SK-N-SH treated with all-trans-retinoic acid at 6 μM for 48 hours (cell line): ENCODE data around the gene ERC1.
"Not testable (repeated sequence)": the region's sequence is repeated elsewhere in the genome, so short reads cannot be mapped to it uniquely, and the experiment has no call there.

Source experiments
- ATAC-seq: fragments of 200-7000 bp; cut with Tn5 transposase; 3 replicates; pipeline ENCODE4 v1.9.1; 2020; ENCODE audit warnings: mild to moderate bottlenecking, moderate library complexity
- ARNTL ChIP-seq: fragments of 450-650 bp; formaldehyde crosslinking; IDR thresholded peaks from 2 replicates; pipeline ENCODE4 v1.5.0; 2020; ENCODE audit warnings: low read depth, mild to moderate bottlenecking, moderate library complexity, borderline replicate concordance
- BACH2 ChIP-seq: fragments of 250-450 bp; sonication (Bioruptor Pico); IDR thresholded peaks from 2 replicates; pipeline ENCODE4 v1.9.0; 2021; ENCODE audit warnings: mild to moderate bottlenecking, borderline replicate concordance
- CSDC2 ChIP-seq: fragments of 250-450 bp; sonication (Bioruptor Pico); IDR thresholded peaks from 2 replicates; pipeline ENCODE4 v1.5.0; 2020; ENCODE audit warnings: mild to moderate bottlenecking, moderate library complexity
- OSR1 ChIP-seq: fragments of 250-450 bp; sonication (Bioruptor Pico); IDR thresholded peaks from 2 replicates; pipeline ENCODE4 v1.8.0; 2022; ENCODE audit warnings: moderate library complexity, mild to moderate bottlenecking, inconsistent platforms
- POU6F1 ChIP-seq: fragments of 250-450 bp; sonication (Bioruptor Pico); IDR thresholded peaks from 2 replicates; pipeline ENCODE4 v1.8.0; 2021; ENCODE audit warnings: low read depth, mild to moderate bottlenecking, moderate library complexity, borderline replicate concordance
- RARB ChIP-seq: fragments of 250-450 bp; sonication (Bioruptor Pico); IDR thresholded peaks from 2 replicates; pipeline ENCODE4 v1.8.0; 2021; ENCODE audit warnings: mild to moderate bottlenecking, moderate library complexity
- SNAI2 ChIP-seq: fragments of 250-450 bp; sonication (Bioruptor Pico); IDR thresholded peaks from 2 replicates; pipeline ENCODE4 v1.5.0; 2020; ENCODE audit warnings: mild to moderate bottlenecking, moderate library complexity
- TOX ChIP-seq: fragments of 250-450 bp; sonication (Bioruptor Pico); IDR thresholded peaks from 2 replicates; pipeline ENCODE4 v1.8.0; 2021; ENCODE audit warnings: mild to moderate bottlenecking, moderate library complexity, borderline replicate concordance
- ZC3H10 ChIP-seq: fragments of 250-450 bp; sonication (Bioruptor Pico); IDR thresholded peaks from 2 replicates; pipeline ENCODE4 v1.5.1; 2021; ENCODE audit warnings: mild to moderate bottlenecking, moderate library complexity
- ZFP3 ChIP-seq: fragments of 250-450 bp; sonication (Bioruptor Pico); IDR thresholded peaks from 2 replicates; pipeline ENCODE4 v1.5.0; 2020; ENCODE audit warnings: mild to moderate bottlenecking, moderate library complexity
- ZFP30 ChIP-seq: fragments of 450-650 bp; formaldehyde crosslinking; IDR thresholded peaks from 2 replicates; pipeline ENCODE4 v1.5.0; 2022; ENCODE audit warnings: mild to moderate bottlenecking, moderate library complexity
- ZNF70 ChIP-seq: fragments of 450-650 bp; formaldehyde crosslinking; IDR thresholded peaks from 2 replicates; pipeline ENCODE4 v1.5.0; 2020; ENCODE audit warnings: mild to moderate bottlenecking, moderate library complexity
- ZNF8 ChIP-seq: fragments of 450-650 bp; formaldehyde crosslinking; IDR thresholded peaks from 2 replicates; pipeline ENCODE4 v1.5.0; 2020; ENCODE audit warnings: mild to moderate bottlenecking, moderate library complexity
- TF ChIP-seq, protein P1 (sequence below): fragments of 250-450 bp; sonication (Bioruptor Pico); IDR thresholded peaks from 2 replicates; pipeline ENCODE4 v1.5.0; 2020; ENCODE audit warnings: mild to moderate bottlenecking, moderate library complexity
- TF ChIP-seq, protein P2 (sequence below): fragments of 250-450 bp; sonication (Bioruptor Pico); IDR thresholded peaks from 2 replicates; pipeline ENCODE4 v1.5.1; 2020; ENCODE audit warnings: low read depth, mild to moderate bottlenecking, moderate library complexity
- TF ChIP-seq, protein P3 (sequence below): fragments of 250-450 bp; sonication (Bioruptor Pico); IDR thresholded peaks from 2 replicates; pipeline ENCODE4 v1.5.1; 2021; ENCODE audit warnings: mild to moderate bottlenecking, moderate library complexity
- TF ChIP-seq, protein P4 (sequence below): fragments of 250-450 bp; sonication (Bioruptor Pico); IDR thresholded peaks from 2 replicates; pipeline ENCODE4 v1.8.0; 2020; ENCODE audit warnings: mild to moderate bottlenecking, moderate library complexity, borderline replicate concordance

ERC1 gene

DNA sequence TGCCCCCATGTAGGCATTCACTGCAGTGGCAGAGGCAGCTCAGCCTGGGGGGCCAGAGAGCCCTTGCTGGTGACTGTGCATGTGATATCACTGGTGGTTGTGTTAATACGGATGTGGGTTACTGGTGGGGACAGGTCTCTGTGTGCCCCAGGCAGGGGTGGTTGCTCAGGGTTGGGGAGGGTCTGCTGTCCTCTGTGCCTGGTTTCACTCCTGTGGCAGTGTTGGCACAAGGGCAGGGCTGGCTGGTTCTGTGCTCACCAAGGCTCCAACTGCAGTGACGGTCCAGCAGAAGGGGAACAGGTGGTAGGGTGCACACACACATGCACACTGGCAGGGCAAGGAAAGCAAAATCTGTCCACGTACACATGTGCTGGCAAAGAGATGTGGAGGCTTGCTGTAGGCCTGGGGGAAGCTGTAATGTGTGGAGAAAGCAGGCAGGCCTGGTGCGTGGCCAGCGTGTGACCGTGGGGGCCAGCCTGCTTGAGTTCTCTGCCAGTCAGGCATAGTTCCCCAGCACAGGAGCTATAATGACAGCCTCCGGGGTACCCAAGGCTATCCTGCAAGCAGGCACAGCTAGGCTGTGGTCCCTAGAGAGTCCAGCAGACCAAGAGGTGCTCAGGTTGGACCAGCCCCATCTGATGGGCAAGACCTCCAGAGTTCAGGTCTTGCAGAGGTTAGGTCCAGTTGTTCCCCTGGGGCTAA is 348.7 kb downstream of the ERC1 start:
- TF ChIP-seq ARNTL (no peak), BACH2 (no peak), SNAI2 (CRISPR knock-in tag) (no peak), POU6F1 (no peak), CSDC2 (CRISPR knock-in tag) (no peak), ZNF70 (CRISPR knock-in tag) (no peak), ZC3H10 (CRISPR knock-in tag) (no peak), TOX (CRISPR knock-in tag) (no peak), ZNF8 (CRISPR knock-in tag) (no peak), ZFP30 (CRISPR knock-in tag) (no peak), RARB (CRISPR knock-in tag) (no peak)
- TF ChIP-seq, protein P1, sequence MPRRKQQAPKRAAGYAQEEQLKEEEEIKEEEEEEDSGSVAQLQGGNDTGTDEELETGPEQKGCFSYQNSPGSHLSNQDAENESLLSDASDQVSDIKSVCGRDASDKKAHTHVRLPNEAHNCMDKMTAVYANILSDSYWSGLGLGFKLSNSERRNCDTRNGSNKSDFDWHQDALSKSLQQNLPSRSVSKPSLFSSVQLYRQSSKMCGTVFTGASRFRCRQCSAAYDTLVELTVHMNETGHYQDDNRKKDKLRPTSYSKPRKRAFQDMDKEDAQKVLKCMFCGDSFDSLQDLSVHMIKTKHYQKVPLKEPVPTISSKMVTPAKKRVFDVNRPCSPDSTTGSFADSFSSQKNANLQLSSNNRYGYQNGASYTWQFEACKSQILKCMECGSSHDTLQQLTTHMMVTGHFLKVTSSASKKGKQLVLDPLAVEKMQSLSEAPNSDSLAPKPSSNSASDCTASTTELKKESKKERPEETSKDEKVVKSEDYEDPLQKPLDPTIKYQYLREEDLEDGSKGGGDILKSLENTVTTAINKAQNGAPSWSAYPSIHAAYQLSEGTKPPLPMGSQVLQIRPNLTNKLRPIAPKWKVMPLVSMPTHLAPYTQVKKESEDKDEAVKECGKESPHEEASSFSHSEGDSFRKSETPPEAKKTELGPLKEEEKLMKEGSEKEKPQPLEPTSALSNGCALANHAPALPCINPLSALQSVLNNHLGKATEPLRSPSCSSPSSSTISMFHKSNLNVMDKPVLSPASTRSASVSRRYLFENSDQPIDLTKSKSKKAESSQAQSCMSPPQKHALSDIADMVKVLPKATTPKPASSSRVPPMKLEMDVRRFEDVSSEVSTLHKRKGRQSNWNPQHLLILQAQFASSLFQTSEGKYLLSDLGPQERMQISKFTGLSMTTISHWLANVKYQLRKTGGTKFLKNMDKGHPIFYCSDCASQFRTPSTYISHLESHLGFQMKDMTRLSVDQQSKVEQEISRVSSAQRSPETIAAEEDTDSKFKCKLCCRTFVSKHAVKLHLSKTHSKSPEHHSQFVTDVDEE (CRISPR knock-in tag), result no peak
- TF ChIP-seq, protein P2, sequence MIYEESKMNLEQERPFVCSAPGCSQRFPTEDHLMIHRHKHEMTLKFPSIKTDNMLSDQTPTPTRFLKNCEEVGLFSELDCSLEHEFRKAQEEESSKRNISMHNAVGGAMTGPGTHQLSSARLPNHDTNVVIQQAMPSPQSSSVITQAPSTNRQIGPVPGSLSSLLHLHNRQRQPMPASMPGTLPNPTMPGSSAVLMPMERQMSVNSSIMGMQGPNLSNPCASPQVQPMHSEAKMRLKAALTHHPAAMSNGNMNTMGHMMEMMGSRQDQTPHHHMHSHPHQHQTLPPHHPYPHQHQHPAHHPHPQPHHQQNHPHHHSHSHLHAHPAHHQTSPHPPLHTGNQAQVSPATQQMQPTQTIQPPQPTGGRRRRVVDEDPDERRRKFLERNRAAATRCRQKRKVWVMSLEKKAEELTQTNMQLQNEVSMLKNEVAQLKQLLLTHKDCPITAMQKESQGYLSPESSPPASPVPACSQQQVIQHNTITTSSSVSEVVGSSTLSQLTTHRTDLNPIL (CRISPR knock-in tag), result no peak
- ATAC-seq, result no peak

DNA sequence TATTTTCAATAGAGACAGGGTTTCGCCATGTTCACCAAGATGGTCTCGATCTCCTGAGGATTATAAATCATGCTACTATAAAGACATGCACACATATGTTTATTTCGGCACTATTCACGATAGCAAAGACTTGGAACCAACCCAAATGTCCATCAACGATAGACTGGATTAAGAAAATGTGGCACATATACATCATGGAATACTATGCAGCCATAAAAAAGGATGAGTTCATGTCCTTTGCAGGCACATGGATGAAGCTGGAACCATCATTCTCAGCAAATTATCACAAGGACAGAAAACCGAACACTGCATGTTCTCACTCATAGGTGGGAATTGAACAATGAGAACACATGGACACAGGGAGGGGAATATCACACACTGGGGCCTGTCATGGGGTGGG is 350.2 kb downstream of the ERC1 start:
- not testable (repeated sequence) for ATAC-seq

GRCh38 chr12:1343422-1343821 is 352.4 kb downstream of the ERC1 start:
- TF ChIP-seq TOX (CRISPR knock-in tag) (no peak), ZFP30 (CRISPR knock-in tag) (no peak), RARB (CRISPR knock-in tag) (no peak), CSDC2 (CRISPR knock-in tag) (no peak), ZNF70 (CRISPR knock-in tag) (no peak), ARNTL (no peak), ZFP3 (no peak), OSR1 (CRISPR knock-in tag) (no peak), ZNF8 (CRISPR knock-in tag) (no peak), POU6F1 (no peak), SNAI2 (CRISPR knock-in tag) (no peak)
- TF ChIP-seq, protein P3, sequence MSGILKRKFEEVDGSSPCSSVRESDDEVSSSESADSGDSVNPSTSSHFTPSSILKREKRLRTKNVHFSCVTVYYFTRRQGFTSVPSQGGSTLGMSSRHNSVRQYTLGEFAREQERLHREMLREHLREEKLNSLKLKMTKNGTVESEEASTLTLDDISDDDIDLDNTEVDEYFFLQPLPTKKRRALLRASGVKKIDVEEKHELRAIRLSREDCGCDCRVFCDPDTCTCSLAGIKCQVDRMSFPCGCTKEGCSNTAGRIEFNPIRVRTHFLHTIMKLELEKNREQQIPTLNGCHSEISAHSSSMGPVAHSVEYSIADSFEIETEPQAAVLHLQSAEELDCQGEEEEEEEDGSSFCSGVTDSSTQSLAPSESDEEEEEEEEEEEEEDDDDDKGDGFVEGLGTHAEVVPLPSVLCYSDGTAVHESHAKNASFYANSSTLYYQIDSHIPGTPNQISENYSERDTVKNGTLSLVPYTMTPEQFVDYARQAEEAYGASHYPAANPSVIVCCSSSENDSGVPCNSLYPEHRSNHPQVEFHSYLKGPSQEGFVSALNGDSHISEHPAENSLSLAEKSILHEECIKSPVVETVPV (CRISPR knock-in tag), result no peak
- TF ChIP-seq, protein P4, sequence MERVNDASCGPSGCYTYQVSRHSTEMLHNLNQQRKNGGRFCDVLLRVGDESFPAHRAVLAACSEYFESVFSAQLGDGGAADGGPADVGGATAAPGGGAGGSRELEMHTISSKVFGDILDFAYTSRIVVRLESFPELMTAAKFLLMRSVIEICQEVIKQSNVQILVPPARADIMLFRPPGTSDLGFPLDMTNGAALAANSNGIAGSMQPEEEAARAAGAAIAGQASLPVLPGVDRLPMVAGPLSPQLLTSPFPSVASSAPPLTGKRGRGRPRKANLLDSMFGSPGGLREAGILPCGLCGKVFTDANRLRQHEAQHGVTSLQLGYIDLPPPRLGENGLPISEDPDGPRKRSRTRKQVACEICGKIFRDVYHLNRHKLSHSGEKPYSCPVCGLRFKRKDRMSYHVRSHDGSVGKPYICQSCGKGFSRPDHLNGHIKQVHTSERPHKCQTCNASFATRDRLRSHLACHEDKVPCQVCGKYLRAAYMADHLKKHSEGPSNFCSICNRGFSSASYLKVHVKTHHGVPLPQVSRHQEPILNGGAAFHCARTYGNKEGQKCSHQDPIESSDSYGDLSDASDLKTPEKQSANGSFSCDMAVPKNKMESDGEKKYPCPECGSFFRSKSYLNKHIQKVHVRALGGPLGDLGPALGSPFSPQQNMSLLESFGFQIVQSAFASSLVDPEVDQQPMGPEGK (CRISPR knock-in tag), result no peak
- ATAC-seq, result no peak
